ENCODE data around the gene C5orf24.

DNA sequence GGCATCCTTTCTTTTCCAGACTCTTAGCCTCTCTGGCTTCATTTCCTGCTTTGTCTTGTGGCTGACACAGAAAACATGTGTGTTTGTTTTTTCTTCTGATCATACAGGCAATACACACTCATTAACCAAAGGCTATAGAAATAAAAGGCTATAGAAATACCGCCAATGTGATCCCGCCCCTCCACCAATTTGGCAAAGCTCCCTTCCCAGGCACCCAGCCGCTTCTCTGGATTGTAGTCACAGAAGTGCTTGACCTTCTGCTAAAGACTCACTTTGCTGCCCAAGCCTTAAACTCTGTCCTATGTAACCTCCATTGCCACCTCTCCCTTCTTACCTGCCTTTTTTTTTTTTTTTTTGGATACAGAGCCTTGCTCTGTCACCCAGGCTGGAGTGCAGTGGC, 33.7 kb downstream of the C5orf24 start:
- TF ChIP-seq, protein P1, sequence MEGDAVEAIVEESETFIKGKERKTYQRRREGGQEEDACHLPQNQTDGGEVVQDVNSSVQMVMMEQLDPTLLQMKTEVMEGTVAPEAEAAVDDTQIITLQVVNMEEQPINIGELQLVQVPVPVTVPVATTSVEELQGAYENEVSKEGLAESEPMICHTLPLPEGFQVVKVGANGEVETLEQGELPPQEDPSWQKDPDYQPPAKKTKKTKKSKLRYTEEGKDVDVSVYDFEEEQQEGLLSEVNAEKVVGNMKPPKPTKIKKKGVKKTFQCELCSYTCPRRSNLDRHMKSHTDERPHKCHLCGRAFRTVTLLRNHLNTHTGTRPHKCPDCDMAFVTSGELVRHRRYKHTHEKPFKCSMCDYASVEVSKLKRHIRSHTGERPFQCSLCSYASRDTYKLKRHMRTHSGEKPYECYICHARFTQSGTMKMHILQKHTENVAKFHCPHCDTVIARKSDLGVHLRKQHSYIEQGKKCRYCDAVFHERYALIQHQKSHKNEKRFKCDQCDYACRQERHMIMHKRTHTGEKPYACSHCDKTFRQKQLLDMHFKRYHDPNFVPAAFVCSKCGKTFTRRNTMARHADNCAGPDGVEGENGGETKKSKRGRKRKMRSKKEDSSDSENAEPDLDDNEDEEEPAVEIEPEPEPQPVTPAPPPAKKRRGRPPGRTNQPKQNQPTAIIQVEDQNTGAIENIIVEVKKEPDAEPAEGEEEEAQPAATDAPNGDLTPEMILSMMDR (IDR thresholded peaks at IDR 0.05): no peak
- TF ChIP-seq POLR2A (IDR thresholded peaks at IDR 0.05): no peak

All from Peyer's patch (tissue), 4 donors.